Nephron (organoid): ENCODE data around the gene CTSD.

Experiments used
- H3K27ac Mint-ChIP-seq, 3 experiments: 2 replicates each; pipeline ENCODE4 v1.8.0; 2020; ENCODE audit warnings: mixed read lengths in 3 of 3, mild to moderate bottlenecking in 2 of 3, moderate library complexity in 1 of 3
- H3K27me3 Mint-ChIP-seq: 2 replicates; pipeline ENCODE4 v1.8.0; 2021; ENCODE audit warnings: low read depth, mild to moderate bottlenecking, moderate library complexity, mixed read lengths
- H3K36me3 Mint-ChIP-seq: 2 replicates; pipeline ENCODE4 v1.8.0; 2020; ENCODE audit warnings: low read depth, mixed read lengths
- H3K4me1 Mint-ChIP-seq: 2 replicates; pipeline ENCODE4 v1.8.0; 2020; ENCODE audit warnings: mixed read lengths
- H3K4me3 Mint-ChIP-seq, 3 experiments: 2 replicates each; pipeline ENCODE4 v1.8.0; 2020; ENCODE audit warnings: mild to moderate bottlenecking in 3 of 3, mixed read lengths in 3 of 3, moderate library complexity in 2 of 3
- H3K9me3 Mint-ChIP-seq: 2 replicates; pipeline ENCODE4 v1.8.0; 2020; ENCODE audit warnings: mixed read lengths
- CTCF ChIP-seq, 3 experiments: fragments of 200-600 bp; sonication (generic); IDR thresholded peaks; one replicate each; pipeline ENCODE4 v1.5.0; 2021; ENCODE audit warnings: antibody characterized with exemption in 3 of 3; ENCODE audit not compliant: unreplicated experiment in 3 of 3

Gene CTSD

GRCh38 chr11:1747753-1748635, 15.7 kb downstream of the CTSD start:
- TF ChIP-seq CTCF (IDR thresholded peaks at IDR 0.05; ENCODE audit: unreplicated experiment in 3 of 3): no peak
- no peak overlapping the region for H3K27ac Mint-ChIP-seq
- peaks cover 10% of the 10 kb centered on the region for H3K4me1 Mint-ChIP-seq
- H3K27me3 Mint-ChIP-seq: peaks cover 51% of the 10 kb centered on the region
- peak overlapping the region in 1 of 3 experiments; percentile 32 for H3K4me3 Mint-ChIP-seq
- peaks cover 6% of the 10 kb centered on the region for H3K36me3 Mint-ChIP-seq
- H3K9me3 Mint-ChIP-seq: no peaks in the 10 kb centered on the region

- peak overlapping the region in 1 of 3 experiments; percentile 32 for H3K4me3 Mint-ChIP-seq
- TF ChIP-seq CTCF (IDR thresholded peaks at IDR 0.05; ENCODE audit: unreplicated experiment in 3 of 3): no peak
- peaks cover 10% of the 10 kb centered on the region for H3K4me1 Mint-ChIP-seq
- H3K36me3 Mint-ChIP-seq: peaks cover 4% of the 10 kb centered on the region
- H3K27ac Mint-ChIP-seq: no peak overlapping the region
- H3K9me3 Mint-ChIP-seq: no peaks in the 10 kb centered on the region
- H3K27me3 Mint-ChIP-seq: peaks cover 51% of the 10 kb centered on the region
Measured at GRCh38 chr11:1746956-1747752, 16.6 kb downstream of the CTSD start.

GRCh38 chr11:1746511-1746931, 17.2 kb downstream of the CTSD start:
- no peak overlapping the region for H3K27ac Mint-ChIP-seq
- no peak for TF ChIP-seq CTCF (IDR thresholded peaks at IDR 0.05; ENCODE audit: unreplicated experiment in 3 of 3)
- peaks cover 4% of the 10 kb centered on the region for H3K36me3 Mint-ChIP-seq
- H3K4me3 Mint-ChIP-seq: no peak overlapping the region
- H3K27me3 Mint-ChIP-seq: peaks cover 48% of the 10 kb centered on the region
- peaks cover 10% of the 10 kb centered on the region for H3K4me1 Mint-ChIP-seq
- no peaks in the 10 kb centered on the region for H3K9me3 Mint-ChIP-seq

- Mint-ChIP-seq H3K27ac (no peak overlapping the region), H3K4me1 (peaks cover 10% of the 10 kb centered on the region), H3K27me3 (peaks cover 48% of the 10 kb centered on the region), H3K4me3 (peak overlapping the region in 1 of 3 experiments; percentile 8), H3K9me3 (no peaks in the 10 kb centered on the region), H3K36me3 (peaks cover 4% of the 10 kb centered on the region)
- TF ChIP-seq CTCF (IDR thresholded peaks at IDR 0.05; ENCODE audit: unreplicated experiment in 3 of 3): no peak
Measured at GRCh38 chr11:1745701-1746320, 17.9 kb downstream of the CTSD start.

- Mint-ChIP-seq H3K36me3 (peaks cover 4% of the 10 kb centered on the region), H3K4me3 (no peak overlapping the region), H3K27me3 (peaks cover 41% of the 10 kb centered on the region), H3K4me1 (peaks cover 5% of the 10 kb centered on the region), H3K9me3 (no peaks in the 10 kb centered on the region), H3K27ac (no peak overlapping the region)
- TF ChIP-seq CTCF (IDR thresholded peaks at IDR 0.05; ENCODE audit: unreplicated experiment in 3 of 3): no peak
Measured at GRCh38 chr11:1744891-1745700, 18.6 kb downstream of the CTSD start.
